GM19239 (cell line): ENCODE results near the gene TBC1D21.
A peak's percentile ranks its signal among the peaks of the same experiment; 100 is the strongest.

Source experiments
- DNase-seq: peaks from one replicate; pipeline ENCODE4 v3.0.0; 2011; ENCODE audit warnings: low spot score; ENCODE audit not compliant: insufficient read length
- FAIRE-seq: peaks from 2 replicates; lab custom pipeline; 2011; peaks lifted over from hg19 to GRCh38; lab: Jason Lieb, UNC

The TBC1D21 gene

GRCh38 chr15:73905225-73905827 lies 32.0 kb downstream of the TBC1D21 start:
- DNase-seq (no peak), FAIRE-seq (no peak)

GRCh38 chr15:73906346-73907034 lies 33.1 kb downstream of the TBC1D21 start:
- DNase-seq (no peak), FAIRE-seq (no peak)

- DNase-seq (no peak), FAIRE-seq (no peak)
Observed at GRCh38 chr15:73907035-73907408, 33.7 kb downstream of the TBC1D21 start.

GRCh38 chr15:73908030-73908821 lies 34.9 kb downstream of the TBC1D21 start:
- peak; percentile 78 for FAIRE-seq
- peak; percentile 62 for DNase-seq

- DNase-seq (no peak), FAIRE-seq (no peak)
Observed at GRCh38 chr15:73908822-73909122, 35.4 kb downstream of the TBC1D21 start.

GRCh38 chr15:73909651-73910050 lies 36.3 kb downstream of the TBC1D21 start:
- DNase-seq = no peak
- FAIRE-seq = no peak

GRCh38 chr15:73910522-73911303 lies 37.3 kb downstream of the TBC1D21 start:
- FAIRE-seq (no peak), DNase-seq (no peak)

GRCh38 chr15:73912030-73912596 lies 38.7 kb downstream of the TBC1D21 start:
- FAIRE-seq (no peak), DNase-seq (no peak)

- FAIRE-seq (no peak), DNase-seq (no peak)
Observed at GRCh38 chr15:73914145-73914544, 40.8 kb downstream of the TBC1D21 start.

GRCh38 chr15:73915082-73915481 lies 41.7 kb downstream of the TBC1D21 start:
- DNase-seq (no peak), FAIRE-seq (no peak)

GRCh38 chr15:73918784-73919183 lies 45.4 kb downstream of the TBC1D21 start:
- DNase-seq (no peak), FAIRE-seq (no peak)

GRCh38 chr15:73919706-73920105 lies 46.3 kb downstream of the TBC1D21 start:
- FAIRE-seq (no peak), DNase-seq (no peak)

- DNase-seq = no peak
- no peak for FAIRE-seq
Observed at GRCh38 chr15:73921254-73921925, 48.0 kb downstream of the TBC1D21 start.

GRCh38 chr15:73922186-73923151 lies 49.1 kb downstream of the TBC1D21 start:
- FAIRE-seq (no peak), DNase-seq (no peak)

- FAIRE-seq (no peak), DNase-seq (no peak)
Observed at GRCh38 chr15:73923156-73923487, 49.8 kb downstream of the TBC1D21 start.

GRCh38 chr15:73923488-73924164 lies 50.3 kb downstream of the TBC1D21 start:
- no peak for DNase-seq
- no peak for FAIRE-seq

GRCh38 chr15:73924171-73924921 lies 51.0 kb downstream of the TBC1D21 start:
- DNase-seq (no peak), FAIRE-seq (no peak)

- DNase-seq (no peak), FAIRE-seq (no peak)
Observed at GRCh38 chr15:73925848-73926218, 52.5 kb downstream of the TBC1D21 start.
